ENCODE data around the gene VPS26A. TPM values are rescaled to one million over a fixed set of nuclear protein-coding genes. Genes with fewer than 3 reads are reported as not detected.

VPS26A gene
- total RNA-seq, 2 donors from 2014 or later: 28.5 to 38.0 TPM

DNA sequence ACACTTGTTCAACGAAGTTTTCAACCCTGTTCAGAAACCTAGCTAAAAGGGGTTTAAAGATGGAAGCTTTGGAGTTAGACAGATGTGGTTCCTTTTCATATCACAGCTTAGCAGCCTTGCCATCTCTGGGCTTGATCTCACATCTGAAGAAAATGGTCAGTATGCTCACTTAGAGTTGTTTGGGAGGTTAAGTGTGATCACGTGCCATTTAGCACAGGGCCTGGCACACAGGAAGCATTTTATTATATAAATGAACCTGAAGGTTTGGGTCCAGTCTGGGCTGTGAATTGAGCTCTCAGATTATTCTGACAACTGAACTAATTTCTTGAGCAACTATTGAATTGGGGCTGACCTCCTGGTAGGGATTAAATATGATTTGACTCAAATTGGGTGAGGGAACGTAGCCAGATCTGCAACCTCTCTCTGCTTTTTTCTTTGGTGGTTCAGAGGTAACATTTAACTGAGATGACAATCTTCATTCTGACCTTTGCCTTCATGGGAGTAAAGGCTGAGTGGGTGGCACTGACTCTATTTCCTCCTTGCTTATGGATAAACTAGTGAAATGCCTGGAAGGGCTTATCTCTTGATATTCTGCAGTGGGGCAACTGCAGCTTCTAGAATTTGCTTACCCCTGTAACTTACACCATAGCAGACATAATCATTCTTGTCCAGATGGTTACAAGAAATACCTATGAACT is 86.0 kb downstream of the VPS26A start:
- Histone ChIP-seq H3K4me3 (no peak overlapping the region), H3K27ac (no peak overlapping the region), H3K9me3 (no peaks in the 10 kb centered on the region), H3K4me1 (replicated peaks) (no peaks in the 10 kb centered on the region), H3K27me3 (replicated peaks; ENCODE audit: insufficient read depth) (no peaks in the 10 kb centered on the region), H3K36me3 (peaks cover 0 to 4% of the 10 kb centered on the region in 2 donors)
- WGBS: 85% methylated on average over 3 of the region's 3 CpGs
- DNase-seq (ENCODE audit: low spot score): no peak
- TF ChIP-seq POLR2A (IDR thresholded peaks at IDR 0.05): no peak
- TF ChIP-seq POLR2AphosphoS5 (IDR thresholded peaks at IDR 0.05): no peak
- TF ChIP-seq CTCF (IDR thresholded peaks at IDR 0.05): no peak
- intact Hi-C loops (cut with DNase I): no loop called here

DNA sequence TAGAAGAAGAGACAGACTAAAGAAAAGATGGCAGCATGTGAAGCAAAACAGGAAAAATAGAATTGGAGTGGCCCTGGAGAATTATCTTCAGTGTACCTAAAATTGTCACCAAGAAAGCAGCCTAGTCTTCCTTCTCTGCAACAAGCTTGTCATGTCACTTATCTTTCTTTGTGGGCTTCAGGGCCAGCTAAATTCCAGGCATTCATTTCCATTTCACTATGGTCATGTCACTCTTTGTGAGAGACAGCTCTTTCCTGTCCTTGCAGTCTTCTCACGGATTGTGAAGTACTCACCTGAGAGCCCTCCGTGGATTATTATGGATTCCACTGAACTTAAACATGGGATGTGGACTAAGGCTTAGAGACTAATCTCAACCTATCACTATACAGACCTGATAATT is 87.1 kb downstream of the VPS26A start:
- Histone ChIP-seq H3K9me3 (no peaks in the 10 kb centered on the region), H3K4me1 (replicated peaks) (no peaks in the 10 kb centered on the region), H3K27me3 (replicated peaks; ENCODE audit: insufficient read depth) (no peaks in the 10 kb centered on the region), H3K27ac (no peak overlapping the region), H3K36me3 (peaks cover 0 to 4% of the 10 kb centered on the region in 2 donors), H3K4me3 (no peak overlapping the region)
- intact Hi-C loops (cut with DNase I): no loop called here
- no peak for DNase-seq (ENCODE audit: low spot score)
- TF ChIP-seq CTCF (IDR thresholded peaks at IDR 0.05): no peak
- no peak for TF ChIP-seq POLR2A (IDR thresholded peaks at IDR 0.05)
- TF ChIP-seq POLR2AphosphoS5 (IDR thresholded peaks at IDR 0.05): no peak
- 58% methylated on average over 2 of the region's 2 CpGs for WGBS

- no peak for DNase-seq (ENCODE audit: low spot score)
- WGBS: 74% methylated on average over 3 of the region's 3 CpGs
- Histone ChIP-seq H3K27me3 (replicated peaks; ENCODE audit: insufficient read depth) (no peaks in the 10 kb centered on the region), H3K9me3 (no peaks in the 10 kb centered on the region), H3K4me3 (no peak overlapping the region), H3K27ac (no peak overlapping the region), H3K36me3 (peaks cover 0 to 4% of the 10 kb centered on the region in 2 donors), H3K4me1 (replicated peaks) (no peaks in the 10 kb centered on the region)
- intact Hi-C loops (cut with DNase I): no loop called here
- TF ChIP-seq POLR2AphosphoS5 (IDR thresholded peaks at IDR 0.05) (no peak), POLR2A (IDR thresholded peaks at IDR 0.05) (no peak), CTCF (IDR thresholded peaks at IDR 0.05) (no peak)
Measured at GRCh38 chr10:69211524-69211923, 87.5 kb downstream of the VPS26A start.

GRCh38 chr10:69213591-69214311 is 89.8 kb downstream of the VPS26A start:
- Histone ChIP-seq H3K36me3 (no peaks in the 10 kb centered on the region), H3K9me3 (no peaks in the 10 kb centered on the region), H3K4me3 (no peak overlapping the region), H3K4me1 (replicated peaks) (no peaks in the 10 kb centered on the region), H3K27ac (no peak overlapping the region), H3K27me3 (replicated peaks; ENCODE audit: insufficient read depth) (no peaks in the 10 kb centered on the region)
- 55% methylated on average over 5 of the region's 5 CpGs for WGBS
- TF ChIP-seq POLR2A (IDR thresholded peaks at IDR 0.05) (no peak), CTCF (IDR thresholded peaks at IDR 0.05) (no peak), POLR2AphosphoS5 (IDR thresholded peaks at IDR 0.05) (no peak)
- DNase-seq (ENCODE audit: low spot score): no peak
- intact Hi-C loops (cut with DNase I): no loop called here

Data from prostate gland (tissue), 2 donors.